Measurements from ENCODE around the gene DPP6.

Gene DPP6

DNA sequence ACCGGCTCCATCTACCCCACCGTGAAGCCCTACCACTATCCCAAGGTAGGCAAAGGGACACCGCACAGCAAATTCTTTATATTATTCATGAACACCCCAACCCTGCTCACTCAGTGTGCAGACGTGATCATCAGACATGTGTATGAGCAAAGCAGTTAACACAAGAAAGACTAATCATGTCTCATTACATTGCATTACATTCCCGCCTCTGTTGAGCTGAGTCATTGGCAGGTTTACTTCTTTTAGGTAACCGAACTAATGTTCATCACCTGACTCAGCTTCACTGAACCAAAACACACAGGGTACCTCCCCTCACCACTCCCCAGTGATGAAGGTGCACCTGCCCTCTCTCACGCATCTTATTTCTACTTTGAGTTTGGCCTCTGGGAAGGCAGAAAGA is 717.3 kb downstream of the DPP6 start:
- no peak for DNase-seq (ENCODE audit: extremely low spot score)
- ChIA-PET POLR2A (no interaction called here), CTCF (no interaction called here)
- TF ChIP-seq CTCF (IDR thresholded peaks at IDR 0.05; ENCODE audit: control extremely low read depth, extremely low read depth, low read depth, missing control alignments) = no peak

- ChIA-PET POLR2A (no interaction called here), CTCF (interaction anchor here (0.8 kb wide), 1 partner anchor 29 kb away, joined by 3 read pairs; no protein-coding TSS in a partner anchor)
- no peak for TF ChIP-seq CTCF (IDR thresholded peaks at IDR 0.05; ENCODE audit: control extremely low read depth, extremely low read depth, low read depth, missing control alignments)
- no peak for DNase-seq (ENCODE audit: extremely low spot score)
These were observed 718.2 kb downstream of the DPP6 start for GRCh38 chr7:154770361-154770760.

DNA sequence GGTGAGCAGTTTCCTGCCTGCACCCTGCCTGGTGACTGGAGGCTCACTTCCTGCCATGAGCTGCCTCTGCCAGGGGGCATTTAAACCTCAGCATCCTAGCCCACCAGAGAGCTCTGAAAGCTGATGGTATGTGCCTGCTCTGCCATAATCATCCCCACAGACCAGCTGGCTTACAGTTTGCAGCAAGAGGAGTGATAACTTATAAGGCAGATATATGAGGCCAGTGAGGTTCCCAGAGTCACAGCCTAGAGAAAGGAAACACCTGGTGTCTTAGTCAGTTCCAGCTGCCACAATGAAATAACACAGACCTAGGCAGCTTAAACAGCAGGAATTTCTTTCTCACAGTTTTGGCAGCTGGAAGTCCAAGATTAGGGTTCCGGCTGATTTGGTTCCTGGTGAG is 718.8 kb downstream of the DPP6 start:
- TF ChIP-seq CTCF (IDR thresholded peaks at IDR 0.05; ENCODE audit: control extremely low read depth, extremely low read depth, low read depth, missing control alignments) = no peak
- no peak for DNase-seq (ENCODE audit: extremely low spot score)
- CTCF ChIA-PET = interaction anchor here (0.8 kb wide), 1 partner anchor 30 kb away, joined by 3 read pairs; no protein-coding TSS in a partner anchor
- POLR2A ChIA-PET = no interaction called here

DNA sequence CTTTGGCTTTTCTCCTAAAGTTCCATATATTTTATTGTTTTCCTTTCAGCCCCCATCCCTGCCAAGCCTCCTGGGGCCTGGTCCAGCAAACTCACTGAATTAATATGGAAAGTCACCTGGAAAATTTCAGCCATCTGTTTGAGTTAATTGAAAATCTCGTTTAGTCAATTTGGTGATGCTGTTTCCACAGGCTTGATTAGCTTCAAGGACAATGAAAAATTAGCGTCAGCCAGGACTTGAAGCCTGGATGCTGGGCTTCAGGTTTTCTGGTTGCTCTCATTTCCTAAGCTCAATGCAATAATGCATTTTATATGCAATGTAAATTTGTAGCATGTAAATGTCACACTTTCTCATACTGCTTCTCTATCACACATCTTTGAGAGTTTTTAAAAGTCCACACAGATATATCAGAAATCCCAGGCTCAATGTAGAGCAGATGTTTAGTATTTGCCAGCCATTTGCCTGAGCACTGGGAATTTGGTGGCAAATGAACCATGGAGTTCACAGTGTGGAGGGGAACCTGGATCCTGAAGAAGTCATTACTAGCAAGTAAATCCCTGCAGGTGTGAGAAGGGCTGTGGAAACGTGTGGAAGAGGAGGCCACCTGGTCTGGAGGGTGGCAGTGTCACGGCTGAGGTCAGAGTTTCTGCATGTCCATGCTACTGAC is 722.2 kb downstream of the DPP6 start:
- CTCF ChIA-PET = no interaction called here
- TF ChIP-seq CTCF (IDR thresholded peaks at IDR 0.05; ENCODE audit: control extremely low read depth, extremely low read depth, low read depth, missing control alignments) = no peak
- DNase-seq (ENCODE audit: extremely low spot score) = no peak
- POLR2A ChIA-PET = no interaction called here

GRCh38 chr7:154775681-154776080 is 723.5 kb downstream of the DPP6 start:
- DNase-seq (ENCODE audit: extremely low spot score) = no peak
- TF ChIP-seq CTCF (IDR thresholded peaks at IDR 0.05; ENCODE audit: control extremely low read depth, extremely low read depth, low read depth, missing control alignments) = no peak
- ChIA-PET POLR2A (no interaction called here), CTCF (no interaction called here)

DNA sequence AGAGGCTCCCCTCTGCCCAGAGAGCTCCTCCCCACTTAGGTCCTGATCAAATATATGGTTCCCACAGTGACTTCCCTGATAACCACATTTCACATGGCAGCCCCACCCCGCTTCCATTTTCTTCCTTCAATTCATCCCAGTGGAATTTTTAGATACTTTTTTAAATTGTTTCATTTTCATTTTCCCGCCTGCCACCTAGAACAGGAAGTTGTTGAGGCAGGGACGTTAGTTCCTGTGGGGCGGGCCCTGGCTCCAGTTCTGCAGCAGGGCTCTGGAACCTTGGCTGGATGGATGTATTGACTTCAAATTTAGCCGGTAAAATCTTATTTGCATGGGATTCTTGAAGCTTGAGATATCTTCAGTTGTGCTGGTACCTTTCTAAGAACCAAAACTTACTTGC is 724.2 kb downstream of the DPP6 start:
- no peak for TF ChIP-seq CTCF (IDR thresholded peaks at IDR 0.05; ENCODE audit: control extremely low read depth, extremely low read depth, low read depth, missing control alignments)
- ChIA-PET POLR2A (no interaction called here), CTCF (interaction anchor here (1.8 kb wide), 1 partner anchor 13 kb away, joined by 6 read pairs; no protein-coding TSS in a partner anchor)
- no peak for DNase-seq (ENCODE audit: extremely low spot score)

Measured in GM10248 (cell line).